ENCODE measurements around the gene DENND6B. TPM values are rescaled to one million over a fixed set of nuclear protein-coding genes. Genes with fewer than 3 reads are reported as not detected.
"Not testable (repeated sequence)": the region's sequence is repeated elsewhere in the genome, so short reads cannot be mapped to it uniquely, and the experiment has no call there.

The DENND6B gene
- total and polyA plus RNA-seq, 2 experiments from 2014 or later = 0.71 to 1.3 TPM

DNA sequence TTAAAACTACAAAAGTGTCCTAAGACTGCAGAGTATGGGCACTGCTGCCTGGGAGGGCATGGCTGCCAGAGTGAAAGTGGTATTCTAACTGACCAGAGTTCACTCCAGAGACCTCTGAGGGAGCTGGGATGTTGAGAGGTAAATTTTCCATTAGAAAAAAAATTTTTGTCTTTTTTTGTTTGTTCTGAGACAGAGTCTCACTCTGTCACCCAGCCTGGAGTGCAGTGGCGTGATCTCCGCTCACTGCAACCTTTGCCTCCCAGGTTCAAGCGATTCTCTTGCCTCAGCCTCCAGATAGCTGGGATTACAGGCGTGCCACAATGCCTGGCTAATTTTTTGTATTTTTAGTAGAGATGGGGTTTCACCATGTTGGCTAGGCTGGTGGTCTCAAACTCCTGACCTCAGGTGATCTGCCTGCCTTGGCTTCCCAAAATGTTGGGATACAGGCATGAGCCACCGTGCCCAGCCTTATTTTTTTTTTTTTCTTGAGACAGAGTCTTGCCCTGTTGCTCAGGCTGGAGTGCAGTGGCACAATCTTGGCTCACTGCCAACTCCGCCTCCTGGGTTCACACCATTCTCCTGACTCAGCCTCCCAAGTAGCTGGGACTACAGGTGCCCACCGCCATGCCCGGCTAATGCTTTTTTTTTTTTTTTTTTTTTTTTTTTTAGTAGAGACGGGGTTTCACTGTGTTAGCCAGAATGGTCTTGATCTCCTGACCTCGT is 4.3 kb downstream of the DENND6B start:
- not testable (repeated sequence) for H3K4me1 ChIP-seq (ENCODE audit: insufficient read depth); H3K4me2 ChIP-seq; H3K27ac Mint-ChIP-seq; H4K20me1 ChIP-seq (replicated peaks; ENCODE audit: insufficient read depth); H3K27ac ChIP-seq (ENCODE audit: low read depth); H3F3A ChIP-seq (replicated peaks; ENCODE audit: low read depth); H3K9me3 Mint-ChIP-seq; H3K36me3 Mint-ChIP-seq (ENCODE audit: low read depth); H2AFZ ChIP-seq; H3K9me2 ChIP-seq (ENCODE audit: insufficient read depth); H3K79me2 ChIP-seq (replicated peaks; ENCODE audit: insufficient read depth); H3K36me3 ChIP-seq (ENCODE audit: insufficient read depth); H3K4me1 Mint-ChIP-seq; H3K4me3 Mint-ChIP-seq; H3K4me3 ChIP-seq; ATAC-seq; DNase-seq (ENCODE audit: low spot score)
- H3K27me3 Mint-ChIP-seq (ENCODE audit: insufficient read depth, low read depth, poor library complexity) = peaks cover 23% of the 10 kb centered on the region
- peaks cover 15% of the 10 kb centered on the region for H3K27me3 ChIP-seq (ENCODE audit: insufficient read depth)

GRCh38 chr22:50320671-50321325 is 6.0 kb downstream of the DENND6B start:
- peaks cover 16% of the 10 kb centered on the region for H3K27me3 Mint-ChIP-seq (ENCODE audit: insufficient read depth, low read depth, poor library complexity)
- H3K36me3 Mint-ChIP-seq (ENCODE audit: low read depth) = no peaks in the 10 kb centered on the region; the same call in 2 of the 3 replicates
- H3K27me3 ChIP-seq (ENCODE audit: insufficient read depth) = peaks cover 7% of the 10 kb centered on the region
- ATAC-seq = no peak
- H3K4me1 Mint-ChIP-seq = 0 out of 3 replicates have a peak, but pooled peaks cover under 1% of the 10 kb centered on the region
- no peaks in the 10 kb centered on the region for H3F3A ChIP-seq (replicated peaks; ENCODE audit: low read depth)
- no peaks in the 10 kb centered on the region for H3K9me2 ChIP-seq (ENCODE audit: insufficient read depth)
- H3K4me3 Mint-ChIP-seq = no peak overlapping the region; the same call in 2 of the 3 replicates
- no peak overlapping the region for H3K4me2 ChIP-seq
- no peaks in the 10 kb centered on the region for H3K9me3 Mint-ChIP-seq
- no peak for DNase-seq (ENCODE audit: low spot score)
- no peaks in the 10 kb centered on the region for H3K36me3 ChIP-seq (ENCODE audit: insufficient read depth)
- H3K27ac ChIP-seq (ENCODE audit: low read depth) = no peak overlapping the region
- H2AFZ ChIP-seq = no peak overlapping the region
- no peaks in the 10 kb centered on the region for H3K79me2 ChIP-seq (replicated peaks; ENCODE audit: insufficient read depth)
- no peaks in the 10 kb centered on the region for H4K20me1 ChIP-seq (replicated peaks; ENCODE audit: insufficient read depth)
- H3K4me3 ChIP-seq = no peak overlapping the region
- no peak overlapping the region for H3K27ac Mint-ChIP-seq
- H3K4me1 ChIP-seq (ENCODE audit: insufficient read depth) = no peaks in the 10 kb centered on the region; the same call in 1 of the 2 replicates
- TF ChIP-seq JUNB (IDR thresholded peaks at IDR 0.05; ENCODE audit: unreplicated experiment) = no peak
- TF ChIP-seq, protein P1, sequence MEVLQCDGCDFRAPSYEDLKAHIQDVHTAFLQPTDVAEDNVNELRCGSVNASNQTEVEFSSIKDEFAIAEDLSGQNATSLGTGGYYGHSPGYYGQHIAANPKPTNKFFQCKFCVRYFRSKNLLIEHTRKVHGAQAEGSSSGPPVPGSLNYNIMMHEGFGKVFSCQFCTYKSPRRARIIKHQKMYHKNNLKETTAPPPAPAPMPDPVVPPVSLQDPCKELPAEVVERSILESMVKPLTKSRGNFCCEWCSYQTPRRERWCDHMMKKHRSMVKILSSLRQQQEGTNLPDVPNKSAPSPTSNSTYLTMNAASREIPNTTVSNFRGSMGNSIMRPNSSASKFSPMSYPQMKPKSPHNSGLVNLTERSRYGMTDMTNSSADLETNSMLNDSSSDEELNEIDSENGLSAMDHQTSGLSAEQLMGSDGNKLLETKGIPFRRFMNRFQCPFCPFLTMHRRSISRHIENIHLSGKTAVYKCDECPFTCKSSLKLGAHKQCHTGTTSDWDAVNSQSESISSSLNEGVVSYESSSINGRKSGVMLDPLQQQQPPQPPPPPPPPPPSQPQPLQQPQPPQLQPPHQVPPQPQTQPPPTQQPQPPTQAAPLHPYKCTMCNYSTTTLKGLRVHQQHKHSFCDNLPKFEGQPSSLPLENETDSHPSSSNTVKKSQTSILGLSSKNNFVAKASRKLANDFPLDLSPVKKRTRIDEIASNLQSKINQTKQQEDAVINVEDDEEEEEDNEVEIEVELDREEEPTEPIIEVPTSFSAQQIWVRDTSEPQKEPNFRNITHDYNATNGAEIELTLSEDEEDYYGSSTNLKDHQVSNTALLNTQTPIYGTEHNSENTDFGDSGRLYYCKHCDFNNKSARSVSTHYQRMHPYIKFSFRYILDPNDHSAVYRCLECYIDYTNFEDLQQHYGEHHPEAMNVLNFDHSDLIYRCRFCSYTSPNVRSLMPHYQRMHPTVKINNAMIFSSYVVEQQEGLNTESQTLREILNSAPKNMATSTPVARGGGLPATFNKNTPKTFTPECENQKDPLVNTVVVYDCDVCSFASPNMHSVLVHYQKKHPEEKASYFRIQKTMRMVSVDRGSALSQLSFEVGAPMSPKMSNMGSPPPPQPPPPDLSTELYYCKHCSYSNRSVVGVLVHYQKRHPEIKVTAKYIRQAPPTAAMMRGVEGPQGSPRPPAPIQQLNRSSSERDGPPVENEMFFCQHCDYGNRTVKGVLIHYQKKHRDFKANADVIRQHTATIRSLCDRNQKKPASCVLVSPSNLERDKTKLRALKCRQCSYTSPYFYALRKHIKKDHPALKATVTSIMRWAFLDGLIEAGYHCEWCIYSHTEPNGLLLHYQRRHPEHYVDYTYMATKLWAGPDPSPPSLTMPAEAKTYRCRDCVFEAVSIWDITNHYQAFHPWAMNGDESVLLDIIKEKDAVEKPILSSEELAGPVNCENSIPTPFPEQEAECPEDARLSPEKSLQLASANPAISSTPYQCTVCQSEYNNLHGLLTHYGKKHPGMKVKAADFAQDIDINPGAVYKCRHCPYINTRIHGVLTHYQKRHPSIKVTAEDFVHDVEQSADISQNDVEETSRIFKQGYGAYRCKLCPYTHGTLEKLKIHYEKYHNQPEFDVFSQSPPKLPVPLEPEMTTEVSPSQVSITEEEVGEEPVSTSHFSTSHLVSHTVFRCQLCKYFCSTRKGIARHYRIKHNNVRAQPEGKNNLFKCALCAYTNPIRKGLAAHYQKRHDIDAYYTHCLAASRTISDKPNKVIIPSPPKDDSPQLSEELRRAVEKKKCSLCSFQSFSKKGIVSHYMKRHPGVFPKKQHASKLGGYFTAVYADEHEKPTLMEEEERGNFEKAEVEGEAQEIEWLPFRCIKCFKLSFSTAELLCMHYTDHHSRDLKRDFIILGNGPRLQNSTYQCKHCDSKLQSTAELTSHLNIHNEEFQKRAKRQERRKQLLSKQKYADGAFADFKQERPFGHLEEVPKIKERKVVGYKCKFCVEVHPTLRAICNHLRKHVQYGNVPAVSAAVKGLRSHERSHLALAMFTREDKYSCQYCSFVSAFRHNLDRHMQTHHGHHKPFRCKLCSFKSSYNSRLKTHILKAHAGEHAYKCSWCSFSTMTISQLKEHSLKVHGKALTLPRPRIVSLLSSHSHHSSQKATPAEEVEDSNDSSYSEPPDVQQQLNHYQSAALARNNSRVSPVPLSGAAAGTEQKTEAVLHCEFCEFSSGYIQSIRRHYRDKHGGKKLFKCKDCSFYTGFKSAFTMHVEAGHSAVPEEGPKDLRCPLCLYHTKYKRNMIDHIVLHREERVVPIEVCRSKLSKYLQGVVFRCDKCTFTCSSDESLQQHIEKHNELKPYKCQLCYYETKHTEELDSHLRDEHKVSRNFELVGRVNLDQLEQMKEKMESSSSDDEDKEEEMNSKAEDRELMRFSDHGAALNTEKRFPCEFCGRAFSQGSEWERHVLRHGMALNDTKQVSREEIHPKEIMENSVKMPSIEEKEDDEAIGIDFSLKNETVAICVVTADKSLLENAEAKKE (CRISPR knock-in tag; IDR thresholded peaks at IDR 0.05) = no peak
- TF ChIP-seq EZH2 (IDR thresholded peaks at IDR 0.05; ENCODE audit: low read depth, unreplicated experiment) = no peak
- no peak for TF ChIP-seq ZNF331 (CRISPR knock-in tag; IDR thresholded peaks at IDR 0.05; ENCODE audit: low read depth)
- no peak for TF ChIP-seq ZNF114 (CRISPR knock-in tag; IDR thresholded peaks at IDR 0.05)
- TF ChIP-seq EZH2phosphoT487 (IDR thresholded peaks at IDR 0.05; ENCODE audit: unreplicated experiment) = no peak
- no peak for TF ChIP-seq POLR2AphosphoS5 (IDR thresholded peaks at IDR 0.05; ENCODE audit: low read depth)
- TF ChIP-seq REST (IDR thresholded peaks at IDR 0.05; ENCODE audit: unreplicated experiment) = no peak
- no peak for TF ChIP-seq STAT1 (IDR thresholded peaks at IDR 0.05; ENCODE audit: unreplicated experiment)

Data from GM23338 (cell line).